IMR-90 (cell line): ENCODE results near the gene ANKRD61.

Experiments used
- BHLHE40 ChIP-seq: fragments of 150-350 bp; IDR thresholded peaks from 2 replicates; pipeline ENCODE4 v1.6.1; 2016; ENCODE audit warnings: mild to moderate bottlenecking, low read depth, low read length
- CHD1 ChIP-seq: IDR thresholded peaks from 2 replicates; pipeline ENCODE4 v1.6.1; 2012; ENCODE audit warnings: low read depth, low read length, improper control_type of control experiment
- CTCF ChIP-seq: conservative IDR thresholded peaks from 2 replicates; pipeline ENCODE4 v1.5.1; 2012; ENCODE audit warnings: mild to moderate bottlenecking, low read depth, low read length, improper control_type of control experiment
- ELK1 ChIP-seq: fragments of 150-350 bp; IDR thresholded peaks from 2 replicates; pipeline ENCODE4 v1.6.1; 2016; ENCODE audit warnings: low read depth, mild to moderate bottlenecking, low read length, moderate library complexity, borderline replicate concordance
- MAFK ChIP-seq: IDR thresholded peaks from 2 replicates; pipeline ENCODE4 v1.6.1; 2012; ENCODE audit warnings: low read depth, low read length, improper control_type of control experiment
- MAZ ChIP-seq: IDR thresholded peaks from 2 replicates; pipeline ENCODE4 v1.6.1; 2012; ENCODE audit warnings: low read depth, mild to moderate bottlenecking, low read length, improper control_type of control experiment, moderate library complexity, borderline replicate concordance
- MXI1 ChIP-seq: IDR thresholded peaks from 2 replicates; pipeline ENCODE4 v1.6.1; 2012; ENCODE audit warnings: low read depth, mild to moderate bottlenecking, low read length, moderate library complexity, borderline replicate concordance
- POLR2A ChIP-seq: IDR thresholded peaks from 2 replicates; pipeline ENCODE4 v1.6.1; 2012; ENCODE audit warnings: mild to moderate bottlenecking, low read depth, low read length
- RAD21 ChIP-seq: IDR thresholded peaks from 2 replicates; pipeline ENCODE4 v1.6.1; 2012; ENCODE audit warnings: low read length, improper control_type of control experiment
- RCOR1 ChIP-seq: IDR thresholded peaks from 2 replicates; pipeline ENCODE4 v1.6.1; 2012; ENCODE audit warnings: mild to moderate bottlenecking, low read length, improper control_type of control experiment; ENCODE audit not compliant: insufficient replicate concordance
- SMC3 ChIP-seq: fragments of 150-350 bp; IDR thresholded peaks from 2 replicates; pipeline ENCODE4 v1.6.1; 2016; ENCODE audit warnings: low read depth, mild to moderate bottlenecking, antibody characterized with exemption, low read length, moderate library complexity

- TF ChIP-seq POLR2A, result no peak
- no peak for TF ChIP-seq CHD1
- TF ChIP-seq RAD21, result no peak
- no peak for TF ChIP-seq CTCF
- no peak for TF ChIP-seq MAFK
- no peak for TF ChIP-seq BHLHE40
- no peak for TF ChIP-seq SMC3
- no peak for TF ChIP-seq MAZ
- no peak for TF ChIP-seq RCOR1
- TF ChIP-seq ELK1, result no peak
- TF ChIP-seq MXI1, result no peak
Measured at GRCh38 chr7:6035165-6035564, 4.0 kb downstream of the ANKRD61 start.
